Amniotic stem cell (primary cell): Measurements from ENCODE around the gene CLCN1.

Source experiments
- DNase-seq: peaks from one replicate; lab custom pipeline; 2025; lab: John Stamatoyannopoulos, UW

Gene CLCN1

DNA sequence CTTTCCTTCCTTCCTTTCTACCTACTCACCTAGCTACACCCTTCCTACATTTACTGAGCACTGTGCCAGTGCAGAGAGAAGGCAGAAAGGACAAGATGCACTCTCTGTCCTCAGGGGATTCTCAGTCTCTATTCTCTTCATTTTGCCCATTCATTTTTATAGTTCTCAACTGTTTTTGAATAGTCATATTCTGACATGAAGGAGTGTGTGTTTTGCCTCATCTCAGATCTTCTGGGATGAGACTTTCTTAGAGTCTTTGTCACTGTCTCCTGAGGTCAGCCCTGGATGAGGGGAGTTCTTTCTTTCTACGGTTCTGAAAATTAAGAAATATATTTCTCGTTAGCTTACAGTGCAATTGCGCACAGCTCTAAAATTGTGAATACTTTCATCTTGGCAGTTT, 21.3 kb downstream of the CLCN1 start:
- no peak for DNase-seq

DNA sequence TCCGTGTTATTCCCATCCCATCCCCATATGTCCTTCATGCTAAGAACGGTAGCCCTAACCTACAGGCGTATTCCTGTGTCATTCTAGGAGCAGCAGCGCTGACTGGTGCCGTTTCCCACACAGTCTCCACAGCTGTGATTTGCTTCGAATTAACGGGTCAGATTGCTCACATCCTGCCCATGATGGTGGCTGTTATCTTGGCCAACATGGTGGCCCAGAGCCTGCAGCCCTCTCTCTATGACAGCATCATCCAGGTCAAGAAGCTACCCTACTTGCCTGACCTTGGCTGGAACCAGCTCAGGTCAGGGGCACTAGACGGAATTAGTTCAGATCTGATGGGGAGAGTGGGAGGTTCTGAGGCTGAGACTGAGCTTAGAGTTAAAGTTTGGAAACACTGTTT, 25.9 kb downstream of the CLCN1 start:
- DNase-seq = no peak

DNA sequence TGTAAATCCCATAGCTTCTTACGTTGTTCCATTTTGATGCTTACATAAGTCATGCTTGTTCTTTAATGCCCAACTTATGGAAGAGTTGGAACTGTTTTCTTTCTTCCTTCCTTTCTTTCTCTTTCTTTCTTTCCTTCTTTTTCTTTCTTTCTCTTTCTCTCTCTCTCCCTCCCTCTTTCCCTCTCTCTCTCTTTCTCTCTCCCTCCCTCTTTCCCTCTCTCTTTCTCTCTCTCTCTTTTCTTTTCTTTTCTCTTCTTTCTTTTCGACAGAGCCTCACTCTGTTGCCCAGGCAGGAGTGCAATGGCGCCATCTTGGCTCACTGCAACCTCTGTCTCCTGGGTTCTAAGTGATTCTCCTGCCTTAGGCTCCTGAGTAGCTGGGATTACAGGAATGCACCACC, 27.7 kb downstream of the CLCN1 start:
- DNase-seq = no peak

DNA sequence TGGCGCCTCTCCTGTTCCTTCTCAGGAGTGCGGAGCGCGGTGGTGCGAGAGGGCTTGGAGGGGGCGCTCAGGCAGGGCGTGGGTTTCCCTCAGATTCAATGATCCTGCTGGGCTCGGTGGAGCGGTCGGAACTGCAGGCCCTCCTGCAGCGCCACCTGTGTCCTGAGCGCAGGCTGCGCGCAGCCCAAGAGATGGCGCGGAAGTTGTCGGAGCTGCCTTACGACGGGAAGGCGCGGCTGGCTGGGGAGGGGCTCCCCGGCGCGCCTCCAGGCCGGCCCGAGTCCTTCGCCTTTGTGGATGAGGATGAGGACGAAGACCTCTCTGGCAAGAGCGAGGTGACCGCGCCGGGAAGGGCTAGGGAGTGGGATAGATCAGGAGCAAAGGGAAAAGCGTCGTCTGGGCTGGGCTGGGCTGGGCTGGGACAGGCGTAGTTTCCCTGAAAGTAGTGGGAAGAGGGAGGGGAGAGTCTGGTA, 29.6 kb downstream of the CLCN1 start:
- no peak for DNase-seq

DNA sequence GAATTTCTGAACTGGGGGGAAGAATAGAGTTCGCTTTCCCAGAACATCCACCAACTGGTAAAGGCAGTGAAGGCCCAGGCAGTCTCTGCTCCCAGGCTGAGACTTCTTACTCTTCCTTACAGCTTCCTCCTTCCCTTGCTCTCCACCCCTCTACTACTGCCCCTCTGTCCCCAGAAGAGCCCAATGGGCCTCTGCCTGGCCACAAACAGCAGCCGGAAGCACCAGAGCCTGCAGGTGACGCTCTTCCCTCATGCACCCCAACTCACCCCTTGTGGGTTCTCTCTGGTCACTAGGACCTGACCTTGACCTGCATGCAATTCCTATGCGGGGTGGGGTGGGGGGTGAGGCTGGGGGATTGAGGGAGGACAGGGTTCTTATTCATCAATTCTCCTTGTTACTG, 30.1 kb downstream of the CLCN1 start:
- DNase-seq = no peak

DNA sequence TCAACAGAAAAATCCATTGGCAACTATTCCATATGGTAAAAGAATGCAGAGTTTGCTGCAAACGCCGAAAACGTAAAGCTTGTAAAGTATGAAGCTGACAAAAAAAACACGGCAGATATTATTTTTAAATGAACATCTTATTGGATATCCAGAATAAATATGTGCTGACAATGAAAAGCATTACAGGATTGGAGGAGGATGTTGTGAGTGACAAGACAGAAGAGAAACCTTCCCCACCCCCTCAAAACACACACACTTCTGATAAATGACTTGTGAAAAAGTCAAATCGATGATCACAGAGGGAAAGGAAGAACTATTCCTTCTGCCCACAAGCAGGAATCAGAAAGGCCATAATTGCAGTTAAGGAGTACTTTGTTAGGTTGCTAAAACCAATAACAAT, 32.0 kb downstream of the CLCN1 start:
- no peak for DNase-seq

DNA sequence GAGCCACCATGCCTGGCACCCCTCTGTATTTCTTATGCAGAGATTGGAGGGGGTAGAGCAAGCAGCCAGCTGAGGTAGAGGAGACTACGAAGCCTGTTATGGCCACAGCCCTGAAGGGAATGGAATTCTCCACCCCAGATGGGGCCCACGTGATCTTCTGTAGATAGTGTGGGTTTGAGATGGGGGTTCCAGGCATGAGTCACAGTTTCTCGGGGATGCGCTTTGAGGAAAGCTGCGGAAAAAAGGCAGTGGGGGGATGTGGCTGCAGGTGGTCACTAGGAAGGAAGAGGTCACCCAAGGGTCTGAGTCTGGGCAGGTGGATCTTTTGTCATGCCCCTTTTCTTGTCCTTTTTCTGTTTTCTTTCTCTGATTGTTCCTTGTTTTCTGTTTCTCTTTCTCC, 35.1 kb downstream of the CLCN1 start:
- DNase-seq = no peak

DNA sequence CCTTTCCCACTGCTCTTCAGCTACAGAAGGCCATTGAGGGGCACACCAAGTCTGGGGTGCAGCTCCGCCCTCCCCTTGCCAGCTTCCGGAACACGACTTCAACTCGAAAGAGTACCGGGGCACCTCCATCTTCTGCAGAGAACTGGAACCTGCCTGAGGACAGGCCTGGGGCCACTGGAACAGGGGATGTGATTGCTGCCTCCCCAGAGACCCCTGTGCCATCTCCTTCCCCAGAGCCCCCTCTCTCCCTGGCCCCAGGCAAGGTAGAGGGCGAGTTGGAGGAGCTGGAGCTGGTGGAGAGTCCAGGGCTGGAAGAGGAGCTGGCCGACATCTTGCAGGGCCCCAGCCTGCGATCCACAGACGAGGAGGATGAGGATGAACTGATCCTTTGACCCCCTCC, 35.7 kb downstream of the CLCN1 start:
- DNase-seq = no peak

DNA sequence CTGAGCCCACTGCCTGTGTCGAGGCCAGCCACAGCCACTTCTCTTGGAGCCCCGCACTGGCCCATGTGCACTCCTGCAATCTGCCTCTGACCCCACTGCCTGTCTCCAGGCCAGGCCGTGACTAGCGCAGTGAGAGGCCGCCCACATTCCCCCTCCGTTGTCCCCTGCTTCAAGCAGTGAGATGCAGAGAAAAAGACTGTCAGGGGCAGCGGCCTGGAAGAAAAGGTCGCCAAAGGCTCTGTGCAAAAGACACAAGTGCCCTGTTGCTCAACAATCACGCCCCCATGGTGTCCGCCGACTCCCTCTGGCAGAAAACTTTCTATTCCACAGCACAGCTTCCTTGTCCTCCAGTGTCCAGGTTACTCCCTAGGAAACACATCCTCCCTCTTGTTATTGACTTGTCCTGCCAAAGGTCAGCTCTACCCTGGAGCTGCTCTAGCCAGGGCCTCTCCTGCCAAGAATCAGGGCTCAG, 36.7 kb downstream of the CLCN1 start:
- DNase-seq = no peak

DNA sequence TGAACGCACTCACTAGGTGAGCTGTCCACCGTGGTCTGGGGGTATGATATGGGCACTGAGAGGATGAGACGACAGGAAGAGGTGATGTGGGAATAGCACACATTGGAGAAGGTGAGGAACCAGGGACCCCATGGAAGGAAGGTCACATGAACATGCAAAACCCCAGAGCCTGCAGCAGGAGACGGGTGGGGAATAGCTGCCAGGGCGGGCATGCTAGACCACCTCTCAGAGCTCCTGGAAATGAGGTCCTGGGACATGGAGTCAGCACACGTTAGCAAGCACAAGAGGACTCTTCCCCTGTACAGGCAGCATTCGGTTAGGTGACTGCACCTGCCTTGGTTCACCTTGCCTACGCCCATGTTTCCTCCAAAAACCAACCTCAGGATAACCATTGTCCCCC, 38.5 kb downstream of the CLCN1 start:
- no peak for DNase-seq

DNA sequence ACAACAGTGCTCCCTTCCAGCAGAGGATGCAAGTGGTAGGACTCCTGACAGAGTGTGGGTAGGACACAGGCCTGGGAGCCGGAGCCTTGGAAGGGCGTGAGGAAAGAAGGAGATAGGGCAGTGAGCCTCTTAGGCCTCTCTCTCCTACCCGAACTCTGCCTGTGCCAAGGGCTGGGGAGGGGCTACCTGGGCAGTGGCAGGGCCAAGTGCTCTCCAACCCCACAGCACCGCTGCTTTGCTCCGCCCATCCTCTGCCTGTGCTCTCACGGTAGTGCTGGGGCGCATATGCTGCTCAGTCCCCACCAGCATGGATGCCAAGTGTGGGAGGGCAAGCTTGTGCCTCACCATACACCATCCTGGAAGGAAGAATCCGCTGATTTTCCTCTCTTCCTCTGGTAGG, 39.1 kb downstream of the CLCN1 start:
- DNase-seq = no peak

DNA sequence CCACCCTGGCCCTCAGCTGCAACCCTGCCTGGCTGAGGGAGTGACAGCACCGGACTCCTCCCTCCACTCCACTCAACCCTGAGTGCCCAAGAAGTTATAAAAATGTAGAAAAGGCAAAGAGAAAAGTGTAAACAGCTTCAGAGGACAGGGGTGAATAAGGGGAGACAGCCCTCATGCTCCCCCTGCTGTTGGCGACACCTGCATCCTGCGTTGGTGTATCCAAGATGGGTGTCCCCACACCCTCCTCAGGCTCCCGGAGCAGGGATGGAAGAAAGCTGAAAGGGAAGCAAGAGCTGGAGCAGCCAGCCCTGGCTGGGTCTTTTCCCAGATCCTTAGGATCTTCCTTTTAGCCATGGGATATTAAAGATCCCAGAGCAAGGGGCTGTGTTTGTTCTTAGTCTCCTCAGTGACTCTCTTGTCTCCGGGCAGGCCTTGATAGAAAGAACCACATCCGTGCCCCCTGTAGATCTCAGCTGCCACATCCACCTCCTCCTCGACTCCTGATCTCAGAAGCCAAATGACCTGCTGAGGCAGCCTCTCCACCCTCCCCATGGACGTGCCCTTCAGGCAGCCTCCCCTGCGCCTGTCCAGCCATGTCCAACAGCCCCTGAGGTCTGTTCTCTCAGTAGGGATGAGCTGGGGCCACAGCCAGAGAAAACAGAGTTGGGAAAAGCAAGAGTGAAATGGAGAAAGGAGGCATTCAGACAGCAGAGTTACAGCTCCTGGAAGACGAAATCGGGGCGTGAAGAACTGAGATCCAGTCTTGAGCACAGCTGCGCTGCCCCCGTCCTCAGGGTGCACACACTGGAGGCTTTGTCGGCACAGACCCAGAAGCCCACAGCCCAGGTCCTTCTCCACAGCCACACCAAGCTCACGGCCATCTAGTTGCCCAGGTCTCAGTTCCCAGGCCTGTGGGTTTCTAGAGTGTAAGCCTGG, 39.8 kb downstream of the CLCN1 start:
- no peak for DNase-seq

DNA sequence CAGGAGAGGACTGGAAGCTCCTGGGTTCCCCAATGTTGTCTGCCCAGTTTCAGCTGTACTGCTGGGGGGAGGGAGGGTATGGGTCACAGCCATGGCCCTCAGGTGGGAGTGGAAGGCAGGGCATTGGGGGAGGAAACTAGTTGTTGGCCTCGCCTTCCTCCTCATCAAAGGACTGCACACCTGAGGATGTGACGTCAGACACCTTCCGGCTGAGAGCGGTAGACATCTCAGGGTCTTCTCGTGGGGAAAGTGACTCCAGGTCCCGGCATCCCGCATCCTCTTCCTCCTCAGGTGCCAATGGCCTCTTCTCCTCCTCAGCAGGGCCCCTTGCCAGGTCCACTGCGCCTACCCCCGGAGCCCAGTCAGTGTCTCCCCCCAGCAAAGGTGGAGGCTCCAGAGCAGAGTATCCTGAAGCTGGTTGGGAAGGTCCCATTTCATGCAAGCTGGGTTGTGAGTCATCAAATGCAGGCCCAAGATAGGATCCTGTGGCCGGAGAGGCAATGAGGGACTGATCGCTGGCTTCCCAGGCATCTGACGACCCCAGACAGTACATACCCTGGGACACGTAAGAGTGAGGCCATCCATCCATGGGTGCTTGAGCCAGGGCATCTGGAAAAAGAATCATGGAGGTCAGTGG, 40.6 kb downstream of the CLCN1 start:
- no peak for DNase-seq

DNA sequence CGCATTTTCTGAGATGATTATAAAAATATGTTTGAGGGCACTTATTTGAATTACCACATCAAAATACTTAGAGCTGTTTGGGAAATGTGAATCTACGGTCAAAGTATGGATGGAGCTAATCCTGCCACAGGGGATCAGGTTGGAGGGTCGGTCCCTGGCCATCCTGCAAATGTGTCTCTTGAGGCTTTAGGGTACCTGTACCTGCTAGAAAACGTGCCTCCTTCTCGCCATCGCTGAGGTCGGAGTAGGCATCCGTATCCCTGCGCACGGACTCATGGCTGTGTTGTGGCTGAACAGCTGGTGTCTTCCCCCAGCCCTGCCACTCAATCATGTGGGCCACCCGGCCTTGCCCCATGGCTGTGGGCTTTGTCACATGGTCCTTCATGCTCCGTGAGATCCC, 42.7 kb downstream of the CLCN1 start:
- no peak for DNase-seq

DNA sequence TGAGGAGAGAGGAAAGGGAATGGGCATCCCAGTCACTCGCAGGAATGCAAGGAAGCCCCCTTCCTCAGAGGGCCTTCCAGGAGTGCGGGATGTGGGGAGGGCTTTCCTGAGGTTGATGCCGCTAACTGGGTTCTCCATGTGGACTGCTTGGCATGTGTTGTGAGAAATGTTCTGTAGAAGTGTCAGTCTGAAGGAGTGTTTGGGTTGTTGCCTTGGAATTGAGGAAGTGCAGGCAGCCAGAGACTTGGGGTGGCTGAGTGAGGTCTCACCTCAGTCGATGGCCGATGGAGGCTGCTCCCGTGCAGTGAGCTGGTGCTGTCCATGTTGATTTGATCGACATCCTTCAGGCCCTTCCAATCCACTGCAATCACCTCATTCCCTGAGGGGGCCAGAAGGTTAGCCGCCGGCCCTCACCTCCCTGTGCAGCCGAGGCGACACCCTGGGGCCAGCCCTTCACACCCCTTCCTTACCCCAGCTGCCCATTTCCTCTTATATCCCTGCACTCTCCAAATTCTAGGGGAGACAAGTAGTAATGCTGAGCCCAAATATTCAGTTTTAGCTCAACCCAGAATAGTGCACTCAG, 44.0 kb downstream of the CLCN1 start:
- DNase-seq = no peak

DNA sequence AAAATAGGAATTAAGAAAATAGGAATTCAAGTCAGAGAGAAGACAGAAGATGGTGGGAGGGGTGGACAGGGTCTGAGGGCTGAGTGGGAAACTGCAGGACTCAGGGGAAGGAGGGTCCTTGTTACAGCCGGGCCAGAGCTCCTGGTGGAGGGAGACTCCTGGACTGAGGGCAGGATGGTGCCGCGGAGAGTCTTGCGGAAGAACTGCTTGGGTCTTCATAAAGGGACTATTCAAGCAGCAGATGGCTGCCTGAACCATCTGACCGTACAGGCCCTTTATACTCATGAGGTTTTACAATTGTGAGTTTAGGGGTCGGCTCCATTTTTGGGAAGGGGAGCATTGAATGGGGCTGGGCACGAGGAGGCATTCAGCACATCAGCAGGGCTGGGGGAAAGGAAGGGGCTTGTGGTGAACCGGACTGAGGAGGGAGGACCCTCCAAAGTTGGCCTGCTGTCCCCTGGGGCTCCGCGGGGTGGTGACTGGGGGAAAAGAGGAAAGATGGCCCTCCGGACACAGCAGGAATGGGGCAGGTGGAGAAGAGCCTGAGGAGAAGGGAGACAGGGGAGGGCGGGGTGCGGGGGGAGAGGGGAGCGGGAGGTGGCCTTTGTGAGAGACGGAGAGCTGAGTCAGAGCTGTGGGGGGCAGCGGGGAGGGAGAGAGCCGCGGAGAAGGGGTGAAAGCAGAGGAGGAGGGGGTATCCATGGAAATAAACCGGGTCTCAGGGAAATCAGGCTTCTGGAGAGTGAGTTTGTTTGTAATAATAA, 45.1 kb downstream of the CLCN1 start:
- no peak for DNase-seq

DNA sequence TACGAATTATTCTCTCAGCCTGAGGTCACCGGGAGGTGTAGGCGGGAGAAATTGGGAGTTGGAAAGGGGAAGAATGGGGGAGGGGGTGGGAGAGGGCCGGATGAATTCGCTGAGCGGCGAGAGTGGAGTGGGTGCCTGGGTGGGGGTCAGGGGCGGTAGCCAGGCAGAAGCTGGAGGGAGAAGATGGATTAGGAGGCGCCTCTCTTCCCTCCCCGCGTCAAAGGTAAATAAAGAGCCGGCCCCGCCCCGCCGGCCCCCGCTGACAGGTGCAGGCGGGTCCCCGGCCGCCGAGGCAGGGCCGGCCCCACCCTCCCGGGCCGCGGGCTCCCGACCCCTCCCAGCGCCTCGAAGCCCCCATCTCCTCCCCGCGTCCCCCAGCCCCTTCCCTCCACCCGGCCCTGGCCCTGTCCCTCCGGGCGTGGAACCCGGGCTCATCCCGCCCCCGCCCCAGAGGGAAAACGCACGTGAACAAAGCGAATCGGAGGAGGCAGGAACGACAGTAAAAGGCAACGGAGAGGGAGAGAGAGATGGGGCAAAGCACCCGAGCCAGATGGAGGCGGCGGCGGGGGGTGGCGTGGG, 45.7 kb downstream of the CLCN1 start:
- DNase-seq = no peak

DNA sequence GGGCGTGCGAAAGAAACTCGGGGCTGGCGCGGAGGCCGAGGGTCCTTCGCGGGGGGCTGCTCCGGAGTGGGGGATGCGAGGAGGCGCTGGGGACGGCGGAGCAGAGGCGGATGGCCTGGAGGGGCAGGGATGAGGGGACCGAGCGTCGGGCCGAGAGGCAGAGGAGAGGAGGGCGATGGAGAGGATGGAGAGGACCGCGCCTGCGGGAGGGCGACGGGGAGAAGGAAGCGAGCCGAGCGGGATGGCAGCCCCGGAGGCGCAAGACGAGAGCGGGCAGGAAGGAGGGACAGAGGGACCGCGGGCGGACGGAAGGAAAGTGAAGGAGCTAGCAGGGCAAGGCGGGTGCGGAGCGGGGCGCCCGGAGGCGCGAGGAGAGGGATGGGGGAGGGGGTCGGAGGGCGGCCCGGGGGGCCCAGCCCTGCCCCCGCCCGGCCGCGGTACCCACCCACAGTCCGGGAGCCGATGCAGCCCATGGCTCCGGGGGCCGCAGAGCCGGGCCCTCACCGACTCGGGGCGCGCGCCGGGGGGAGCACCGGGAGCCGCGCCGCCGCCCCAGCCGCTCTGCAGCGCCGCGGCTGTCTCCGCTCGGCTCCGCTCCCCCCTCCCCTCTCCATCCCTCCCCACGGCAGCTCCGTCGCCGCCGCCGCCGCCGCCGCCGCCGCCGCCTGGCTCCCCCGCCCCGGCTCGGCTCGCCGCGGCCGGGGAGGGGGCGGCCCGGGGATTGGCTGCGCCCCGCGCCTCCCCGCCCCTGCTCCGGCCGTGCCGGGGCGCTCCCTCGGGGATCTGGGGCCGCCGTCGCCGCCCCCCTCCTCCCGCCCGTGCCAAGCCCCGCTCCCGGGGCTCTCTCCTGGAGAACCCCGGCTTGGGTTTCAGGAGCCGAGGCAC, 46.5 kb downstream of the CLCN1 start, which contains the start of gene FAM131B:
FAM131B (minus strand) TSS at position 583 of the 885 bp plus-strand sequence; CDS start at position 473, 110 bp downstream.
- no peak for DNase-seq

DNA sequence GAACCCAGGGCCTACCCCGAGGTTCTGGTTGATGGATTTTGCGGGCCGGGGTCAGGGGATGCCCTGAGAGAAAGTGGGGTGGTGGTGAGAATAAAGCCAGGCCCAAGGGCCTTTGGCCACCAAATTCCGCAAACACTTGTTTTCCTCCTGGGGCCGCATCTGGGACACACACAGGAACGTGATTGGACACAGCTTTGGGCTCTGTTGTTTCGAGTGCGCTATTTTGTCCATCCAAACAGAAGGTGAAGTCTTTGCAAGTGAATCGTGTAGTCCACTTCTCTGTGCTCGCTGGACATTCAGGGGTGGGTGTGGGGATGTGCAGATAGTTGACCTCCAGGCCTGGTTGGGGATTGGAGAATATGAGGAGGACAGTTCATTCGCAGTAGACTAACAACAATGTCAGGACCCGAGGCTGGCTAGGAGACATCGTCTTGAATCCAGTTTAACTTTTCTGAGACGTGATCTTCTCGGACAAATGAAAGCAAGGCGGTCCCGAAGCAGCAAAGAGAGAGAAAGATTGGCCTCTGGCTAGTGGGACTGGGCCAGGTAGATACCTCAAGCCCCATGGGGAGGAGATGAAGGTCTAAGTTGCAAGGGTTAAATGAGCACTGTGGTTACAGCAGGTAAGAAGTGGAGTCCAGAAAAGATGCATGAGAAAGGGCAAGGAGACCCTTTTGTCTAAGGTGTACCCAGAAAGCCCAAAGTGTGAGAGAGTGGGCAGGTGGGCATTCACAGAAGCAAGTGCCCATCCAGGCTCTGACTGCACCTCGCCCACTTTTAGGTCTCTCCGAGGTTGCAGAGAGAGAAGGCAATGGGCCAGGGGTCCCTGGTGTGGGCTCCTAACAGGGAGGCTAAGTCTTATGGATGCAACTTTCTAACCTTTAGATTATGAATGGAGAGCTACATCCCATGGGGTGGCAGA, 47.4 kb downstream of the CLCN1 start:
- DNase-seq = no peak

DNA sequence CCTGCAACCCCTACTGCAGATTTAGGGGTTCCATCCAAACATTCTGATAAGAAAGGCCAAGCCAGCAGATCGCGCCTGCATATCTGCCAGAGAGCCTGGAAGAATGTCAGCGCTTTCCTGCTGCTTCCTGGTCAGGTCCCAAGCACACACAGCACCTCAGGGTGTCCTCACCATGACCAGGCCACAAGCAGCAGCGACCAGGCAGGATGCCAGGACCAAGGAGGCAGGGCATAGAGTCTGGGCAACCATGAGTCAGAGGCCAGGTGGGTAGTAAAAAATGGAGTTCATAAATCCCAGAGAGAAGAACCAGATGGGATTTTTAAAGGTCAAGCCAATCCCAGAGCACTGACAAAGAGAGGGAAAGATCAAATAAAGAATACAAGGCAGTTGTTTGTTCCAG, 52.1 kb downstream of the CLCN1 start:
- no peak for DNase-seq
